Erythroblast (primary cell): ENCODE measurements around the gene RXRG.

Source experiments
- GATA1 ChIP-seq: IDR thresholded peaks from 2 replicates; pipeline ENCODE4 v1.6.1; 2011; ENCODE audit warnings: low read depth, mild to moderate bottlenecking, control low read depth, low read length, moderate library complexity
- POLR2A ChIP-seq: IDR thresholded peaks from 2 replicates; pipeline ENCODE4 v1.6.1; 2011; ENCODE audit warnings: mild to moderate bottlenecking, low read length

GRCh38 chr1:165444897-165445370 lies at the start of gene RXRG:
- TF ChIP-seq POLR2A, result no peak
- no peak for TF ChIP-seq GATA1
